ENCODE results near the gene PIEZO2. TPM values are rescaled to one million over a fixed set of nuclear protein-coding genes. Genes with fewer than 3 reads are reported as not detected.

Gene PIEZO2
- total and polyA plus RNA-seq, 10 donors, result 0.42 to 13.0 (median 8.0) TPM

- intact Hi-C loops (cut with DNase I; ENCODE audit: low total_unique reads), result no loop called here
- Histone ChIP-seq H3K27me3 (replicated peaks in 1 of 7) (no peaks in the 10 kb centered on the region), H3K27ac (no peak overlapping the region), H3K9me3 (no peaks in the 10 kb centered on the region), H3K4me1 (no peaks in the 10 kb centered on the region), H3K4me3 (no peak overlapping the region), H3K36me3 (no peaks in the 10 kb centered on the region)
- no peak for TF ChIP-seq POLR2AphosphoS5 (IDR thresholded peaks at IDR 0.05)
- no peak for TF ChIP-seq CTCF (IDR thresholded peaks at IDR 0.05 in 8 of 11, conservative IDR thresholded peaks at IDR 0.05 in 3 of 11)
- no peak for TF ChIP-seq POLR2A (IDR thresholded peaks at IDR 0.05)
- no peak for DNase-seq
- WGBS, 5 donors, result 89 to 97% (median 93%) methylated on average over 8 of the region's 8 CpGs
Measured at GRCh38 chr18:11055721-11056120, 93.6 kb downstream of the PIEZO2 start.

- Histone ChIP-seq H3K27ac (no peak overlapping the region), H3K36me3 (no peaks in the 10 kb centered on the region), H3K9me3 (no peaks in the 10 kb centered on the region), H3K4me1 (no peaks in the 10 kb centered on the region), H3K4me3 (no peak overlapping the region), H3K27me3 (replicated peaks in 1 of 7) (no peaks in the 10 kb centered on the region)
- TF ChIP-seq POLR2A (IDR thresholded peaks at IDR 0.05) (no peak), CTCF (IDR thresholded peaks at IDR 0.05 in 8 of 11, conservative IDR thresholded peaks at IDR 0.05 in 3 of 11) (no peak), POLR2AphosphoS5 (IDR thresholded peaks at IDR 0.05) (no peak)
- WGBS, 5 donors, result 80 to 86% (median 84%) methylated on average over 4 of the region's 4 CpGs
- DNase-seq, result no peak
- intact Hi-C loops (cut with DNase I; ENCODE audit: low total_unique reads), result no loop called here
Measured at GRCh38 chr18:11054497-11054896, 94.9 kb downstream of the PIEZO2 start.

GRCh38 chr18:11053293-11053692, 96.1 kb downstream of the PIEZO2 start:
- DNase-seq, result no peak
- Histone ChIP-seq H3K4me3 (no peak overlapping the region), H3K27me3 (replicated peaks in 1 of 7) (no peaks in the 10 kb centered on the region), H3K27ac (no peak overlapping the region), H3K4me1 (no peaks in the 10 kb centered on the region), H3K9me3 (no peaks in the 10 kb centered on the region), H3K36me3 (no peaks in the 10 kb centered on the region)
- intact Hi-C loops (cut with DNase I; ENCODE audit: low total_unique reads), result no loop called here
- no peak for TF ChIP-seq POLR2A (IDR thresholded peaks at IDR 0.05)
- TF ChIP-seq CTCF (IDR thresholded peaks at IDR 0.05 in 8 of 11, conservative IDR thresholded peaks at IDR 0.05 in 3 of 11), result no peak
- TF ChIP-seq POLR2AphosphoS5 (IDR thresholded peaks at IDR 0.05), result no peak
- 85 to 92% (median 90%) methylated on average over 1 of the region's 1 CpG for WGBS, 5 donors

- no peak for DNase-seq
Measured at GRCh38 chr18:11052800-11053199, 96.6 kb downstream of the PIEZO2 start.

More at GRCh38 chr18:11052800-11053199, 96.6 kb downstream of the PIEZO2 start:
- intact Hi-C loops (cut with DNase I; ENCODE audit: low total_unique reads), result no loop called here
- H3K4me3 ChIP-seq, result no peak overlapping the region
- no peaks in the 10 kb centered on the region for H3K9me3 ChIP-seq
- H3K27ac ChIP-seq, result no peak overlapping the region
- no peaks in the 10 kb centered on the region for H3K4me1 ChIP-seq
- WGBS, 5 donors, result 80 to 89% (median 87%) methylated on average over 3 of the region's 3 CpGs
- no peaks in the 10 kb centered on the region for H3K27me3 ChIP-seq (replicated peaks in 1 of 7)
- no peak for TF ChIP-seq POLR2AphosphoS5 (IDR thresholded peaks at IDR 0.05)
- TF ChIP-seq CTCF (IDR thresholded peaks at IDR 0.05 in 8 of 11, conservative IDR thresholded peaks at IDR 0.05 in 3 of 11), result no peak
- TF ChIP-seq POLR2A (IDR thresholded peaks at IDR 0.05), result no peak
- H3K36me3 ChIP-seq, result no peaks in the 10 kb centered on the region

Measured in spleen (tissue), 11 donors.